Astrocyte (in vitro differentiated cells and primary cell): ENCODE results near the gene BSCL2.

Experiments used
- EZH2 ChIP-seq: IDR thresholded peaks from 2 replicates; pipeline ENCODE4 v1.6.1; 2012; ENCODE audit warnings: mild to moderate bottlenecking, low read length, inconsistent platforms; ENCODE audit not compliant: insufficient read depth
- TF ChIP-seq, protein P1 (sequence below): IDR thresholded peaks from 2 replicates; pipeline ENCODE4 v1.5.1; 2011; ENCODE audit warnings: low read depth, mild to moderate bottlenecking, inconsistent platforms, low read length, moderate library complexity; ENCODE audit not compliant: insufficient read depth

DNA sequence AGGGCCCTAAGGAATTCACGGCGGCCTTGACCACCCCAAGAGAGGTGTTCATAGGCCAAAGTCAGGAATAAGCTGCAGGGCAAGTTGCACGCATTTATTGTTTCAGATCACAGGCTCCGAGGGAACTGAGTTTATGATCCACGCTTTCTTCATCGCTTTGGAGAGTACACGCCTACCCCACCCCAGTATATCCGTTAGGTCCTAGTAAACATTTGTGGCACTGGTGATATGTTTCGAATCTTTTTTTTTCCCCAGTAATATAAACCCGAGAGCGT, 61.6 kb downstream of the BSCL2 start:
- TF ChIP-seq, protein P1, sequence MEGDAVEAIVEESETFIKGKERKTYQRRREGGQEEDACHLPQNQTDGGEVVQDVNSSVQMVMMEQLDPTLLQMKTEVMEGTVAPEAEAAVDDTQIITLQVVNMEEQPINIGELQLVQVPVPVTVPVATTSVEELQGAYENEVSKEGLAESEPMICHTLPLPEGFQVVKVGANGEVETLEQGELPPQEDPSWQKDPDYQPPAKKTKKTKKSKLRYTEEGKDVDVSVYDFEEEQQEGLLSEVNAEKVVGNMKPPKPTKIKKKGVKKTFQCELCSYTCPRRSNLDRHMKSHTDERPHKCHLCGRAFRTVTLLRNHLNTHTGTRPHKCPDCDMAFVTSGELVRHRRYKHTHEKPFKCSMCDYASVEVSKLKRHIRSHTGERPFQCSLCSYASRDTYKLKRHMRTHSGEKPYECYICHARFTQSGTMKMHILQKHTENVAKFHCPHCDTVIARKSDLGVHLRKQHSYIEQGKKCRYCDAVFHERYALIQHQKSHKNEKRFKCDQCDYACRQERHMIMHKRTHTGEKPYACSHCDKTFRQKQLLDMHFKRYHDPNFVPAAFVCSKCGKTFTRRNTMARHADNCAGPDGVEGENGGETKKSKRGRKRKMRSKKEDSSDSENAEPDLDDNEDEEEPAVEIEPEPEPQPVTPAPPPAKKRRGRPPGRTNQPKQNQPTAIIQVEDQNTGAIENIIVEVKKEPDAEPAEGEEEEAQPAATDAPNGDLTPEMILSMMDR: no peak
- no peak for TF ChIP-seq EZH2
